Endothelial cell of umbilical vein (primary cell): ENCODE results near the gene TMPRSS12. TPM values are rescaled to one million over a fixed set of nuclear protein-coding genes. Genes with fewer than 3 reads are reported as not detected.
"Not testable (repeated sequence)": the region's sequence is repeated elsewhere in the genome, so short reads cannot be mapped to it uniquely, and the experiment has no call there.

Experiments used
- BruUV-seq: library from RNA; stranded (reverse); fragments of 400-500 nt; replicated peaks from 2 replicates; lab custom pipeline; 2021; lab: Mats Ljungman, UMichigan
- CTCF ChIA-PET: fragments of 300-600, 350-600 bp; sonication (Branson Sonifier 250); formaldehyde crosslinking; loops from one replicate; lab custom pipeline; 2021; ENCODE audit warnings: antibody characterized with exemption, inconsistent platforms; lab: Charles Lee
- POLR2A ChIA-PET: fragments of 300-600, 350-600 bp; sonication (Branson Sonifier 250); formaldehyde crosslinking; loops from one replicate; lab custom pipeline; 2021; ENCODE audit warnings: antibody characterized with exemption, inconsistent platforms; lab: Charles Lee
- DNase-seq: peaks from one replicate; pipeline ENCODE4 v3.0.0-alpha.2; 2011; ENCODE audit warnings: low read depth, low spot score
- FAIRE-seq: peaks from 2 replicates; lab custom pipeline; 2011; peaks lifted over from hg19 to GRCh38; lab: Jason Lieb, UNC
- H2AFZ ChIP-seq: 2 replicates; pipeline ENCODE4 v1.6.0; 2012; ENCODE audit warnings: low read depth, low read length, control low read depth, inconsistent platforms
- H3K27ac ChIP-seq: 2 replicates; pipeline ENCODE4 v1.5.1; 2011; ENCODE audit warnings: low read depth, mild to moderate bottlenecking, control low read depth, low read length, moderate library complexity; ENCODE audit not compliant: insufficient read depth
- H3K27me3 ChIP-seq, 2 experiments: 2 replicates each; pipeline versions ENCODE4 v1.6.0 to v1.6.1; 2011; ENCODE audit warnings: low read length in 2 of 2, mixed read lengths in 1 of 2; ENCODE audit not compliant: control insufficient read depth in 2 of 2, insufficient read depth in 2 of 2
- H3K36me3 ChIP-seq, 2 experiments: 2 replicates in 1 of 2; 3 replicates in 1 of 2; pipeline ENCODE4 v1.5.1; 2011; ENCODE audit warnings: low read length in 2 of 2, mild to moderate bottlenecking in 1 of 2, moderate library complexity in 1 of 2; ENCODE audit not compliant: control insufficient read depth in 2 of 2, insufficient read depth in 2 of 2; ENCODE audit errors: extremely low read depth in 1 of 2
- H3K4me1 ChIP-seq: 3 replicates; pipeline ENCODE4 v1.5.1; 2011; ENCODE audit warnings: mild to moderate bottlenecking, low read length; ENCODE audit not compliant: control insufficient read depth, insufficient read depth; ENCODE audit errors: extremely low read depth
- H3K4me2 ChIP-seq: 2 replicates; pipeline ENCODE4 v1.6.1; 2011; ENCODE audit warnings: low read length, control low read depth, mixed read lengths; ENCODE audit not compliant: insufficient read depth
- H3K4me3 ChIP-seq, 3 experiments: fragments of 200-600 bp in 1 of 3; sonication (generic), shearing (Covaris generic) in 1 of 3; replicated peaks in 1 of 3; 2 replicates each; pipeline ENCODE4 v1.5.1; 2011 to 2016; ENCODE audit warnings: control low read depth in 3 of 3, low read length in 3 of 3, mild to moderate bottlenecking in 2 of 3, inconsistent platforms in 1 of 3, low read depth in 1 of 3, moderate library complexity in 1 of 3; ENCODE audit not compliant: insufficient read depth in 1 of 3
- H3K79me2 ChIP-seq: 2 replicates; pipeline ENCODE4 v1.6.0; 2012; ENCODE audit warnings: low read length, inconsistent platforms; ENCODE audit not compliant: control insufficient read depth, insufficient read depth
- H3K9ac ChIP-seq: replicated peaks from 2 replicates; pipeline ENCODE3; 2011; ENCODE audit warnings: low read length, control low read depth; ENCODE audit not compliant: insufficient read depth; ENCODE audit errors: extremely low read depth
- H3K9me1 ChIP-seq: replicated peaks from 3 replicates; pipeline ENCODE4 v1.6.0; 2011; ENCODE audit warnings: mild to moderate bottlenecking, low read length; ENCODE audit not compliant: control insufficient read depth, insufficient read depth; ENCODE audit errors: extremely low read depth
- H3K9me3 ChIP-seq: replicated peaks from 2 replicates; pipeline ENCODE4 v1.5.1; 2012; ENCODE audit warnings: low read length, inconsistent platforms; ENCODE audit not compliant: control insufficient read depth, insufficient read depth
- H4K20me1 ChIP-seq: replicated peaks from 2 replicates; pipeline ENCODE3; 2011; ENCODE audit warnings: mild to moderate bottlenecking, low read length; ENCODE audit not compliant: control insufficient read depth, insufficient read depth; ENCODE audit errors: extremely low read depth
- EZH2 ChIP-seq: IDR thresholded peaks from 2 replicates; pipeline ENCODE4 v1.6.1; 2012; ENCODE audit warnings: borderline replicate concordance, low read depth, mild to moderate bottlenecking, moderate library complexity, low read length, inconsistent platforms; ENCODE audit not compliant: severe bottlenecking
- FOS ChIP-seq: IDR thresholded peaks from 2 replicates; pipeline ENCODE4 v1.6.1; 2011; ENCODE audit warnings: mild to moderate bottlenecking, low read length, moderate library complexity, borderline replicate concordance; ENCODE audit not compliant: insufficient read depth
- GATA2 ChIP-seq: IDR thresholded peaks from 2 replicates; pipeline ENCODE4 v1.7.0; 2011; ENCODE audit warnings: low read depth, mild to moderate bottlenecking, moderate library complexity, mixed read lengths, low read length; ENCODE audit not compliant: insufficient read length, insufficient read depth
- JUN ChIP-seq: IDR thresholded peaks from 2 replicates; pipeline ENCODE4 v1.6.1; 2011; ENCODE audit warnings: borderline replicate concordance, low read depth; ENCODE audit not compliant: insufficient read length, insufficient read depth
- MAX ChIP-seq: IDR thresholded peaks from 2 replicates; pipeline ENCODE4 v1.6.1; 2011; ENCODE audit not compliant: insufficient read depth, insufficient read length
- MYC ChIP-seq: IDR thresholded peaks from one replicate; pipeline ENCODE4 v1.6.1; 2011; ENCODE audit warnings: mild to moderate bottlenecking, low read depth, low read length
- POLR2A ChIP-seq: IDR thresholded peaks from 2 replicates; pipeline ENCODE4 v1.6.1; 2012; ENCODE audit warnings: low read depth, mild to moderate bottlenecking, control low read depth, low read length
- dilution Hi-C: fragments of 300-500 bp; cut with MboI; formaldehyde crosslinking; loops from one replicate; pipeline ENCODE4 v1.15.0; 2019; ENCODE audit warnings: low sequenced_read_pairs; ENCODE audit not compliant: extremely low pct_ligation_motif_present
- intact Hi-C: fragments of 100-400 bp; cut with micrococcal nuclease; formaldehyde crosslinking; loops from one replicate; pipeline ENCODE4 v1.10.0; 2022
- polyA plus RNA-seq, 4 experiments: library from polyadenylated mRNA; depleted of rRNA in 3 of 4; stranded (reverse) in 3 of 4; unstranded in 1 of 4; fragments of >200 nt; gene quantifications; 2 replicates each; pipeline versions ENCODE4 v1.2.1 to v1.2.3, GENCODE V29; 2011 to 2012; ENCODE audit warnings: missing spikeins in 1 of 4
- total RNA-seq: library from RNA; stranded (reverse); gene quantifications from 2 replicates; pipeline ENCODE4 v1.2.3, GENCODE V29; 2021
- TF ChIP-seq, protein P1 (sequence below), 2 donors: IDR thresholded peaks; 1 replicate in 1 of 2; 2 replicates in 1 of 2; pipeline ENCODE4 v1.5.1; 2011; ENCODE audit warnings: low read length in 2 of 2, mild to moderate bottlenecking in 2 of 2, moderate library complexity in 2 of 2, control low read depth in 1 of 2, inconsistent platforms in 1 of 2, low read depth in 1 of 2; ENCODE audit not compliant: insufficient read depth in 1 of 2; ENCODE audit errors: extremely low read depth in 1 of 2

Gene TMPRSS12
- total and polyA plus RNA-seq, 2 donors (not counting 3 experiments of a cell fraction or from before 2014, with no cell fraction given): not detected

GRCh38 chr12:50806176-50806575 lies 36.5 kb upstream of the TMPRSS12 start:
- TF ChIP-seq MYC (no peak), POLR2A (no peak), JUN (no peak), FOS (no peak), MAX (no peak), GATA2 (no peak), EZH2 (no peak)
- TF ChIP-seq, protein P1, sequence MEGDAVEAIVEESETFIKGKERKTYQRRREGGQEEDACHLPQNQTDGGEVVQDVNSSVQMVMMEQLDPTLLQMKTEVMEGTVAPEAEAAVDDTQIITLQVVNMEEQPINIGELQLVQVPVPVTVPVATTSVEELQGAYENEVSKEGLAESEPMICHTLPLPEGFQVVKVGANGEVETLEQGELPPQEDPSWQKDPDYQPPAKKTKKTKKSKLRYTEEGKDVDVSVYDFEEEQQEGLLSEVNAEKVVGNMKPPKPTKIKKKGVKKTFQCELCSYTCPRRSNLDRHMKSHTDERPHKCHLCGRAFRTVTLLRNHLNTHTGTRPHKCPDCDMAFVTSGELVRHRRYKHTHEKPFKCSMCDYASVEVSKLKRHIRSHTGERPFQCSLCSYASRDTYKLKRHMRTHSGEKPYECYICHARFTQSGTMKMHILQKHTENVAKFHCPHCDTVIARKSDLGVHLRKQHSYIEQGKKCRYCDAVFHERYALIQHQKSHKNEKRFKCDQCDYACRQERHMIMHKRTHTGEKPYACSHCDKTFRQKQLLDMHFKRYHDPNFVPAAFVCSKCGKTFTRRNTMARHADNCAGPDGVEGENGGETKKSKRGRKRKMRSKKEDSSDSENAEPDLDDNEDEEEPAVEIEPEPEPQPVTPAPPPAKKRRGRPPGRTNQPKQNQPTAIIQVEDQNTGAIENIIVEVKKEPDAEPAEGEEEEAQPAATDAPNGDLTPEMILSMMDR (IDR thresholded peaks at IDR 0.05; ENCODE audit: extremely low read depth in 1 of 2, insufficient read depth in 1 of 2, low read depth in 1 of 2, low read length in 2 of 2): no peak

DNA sequence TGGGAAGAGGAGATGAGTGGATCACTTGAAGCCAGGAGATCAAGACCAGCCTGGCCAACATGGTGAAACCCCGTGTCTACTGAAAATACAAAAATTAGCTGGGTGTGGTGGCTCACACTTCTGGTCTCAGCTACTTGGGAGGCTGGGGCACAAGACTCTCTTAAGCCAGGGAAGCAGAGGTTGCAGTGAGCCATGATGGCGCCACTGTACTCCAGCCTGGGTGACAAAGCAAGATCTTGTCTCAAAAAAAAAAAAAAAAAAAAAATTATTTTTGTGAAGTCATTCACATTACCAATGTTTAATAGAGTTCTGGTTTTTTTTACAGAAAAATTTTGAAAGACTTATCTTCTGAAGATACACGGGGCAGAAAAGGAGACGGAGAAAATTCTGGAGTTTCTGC lies 33.6 kb upstream of the TMPRSS12 start:
- BruUV-seq, FAIRE-seq, intact Hi-C loops, H3K79me2 ChIP-seq, H3K4me2 ChIP-seq, POLR2A ChIA-PET, H3K9me1 ChIP-seq, DNase-seq, H3K9ac ChIP-seq, H3K4me3 ChIP-seq, H3K27me3 ChIP-seq, H3K36me3 ChIP-seq, H3K4me1 ChIP-seq, H3K9me3 ChIP-seq, dilution Hi-C loops, H3K27ac ChIP-seq, CTCF ChIA-PET, H4K20me1 ChIP-seq, H2AFZ ChIP-seq: not testable (repeated sequence)

More at GRCh38 chr12:50806176-50806575, 36.5 kb upstream of the TMPRSS12 start:
- Histone ChIP-seq H3K27me3 (no peaks in the 10 kb centered on the region), H3K9me1 (no peaks in the 10 kb centered on the region), H3K27ac (no peak overlapping the region), H3K9me3 (no peaks in the 10 kb centered on the region), H3K4me3 (no peak overlapping the region), H3K79me2 (no peaks in the 10 kb centered on the region), H3K36me3 (peaks cover 2 to 4% of the 10 kb centered on the region in 2 experiments), H4K20me1 (no peaks in the 10 kb centered on the region), H2AFZ (no peak overlapping the region), H3K9ac (no peak overlapping the region), H3K4me1 (no peaks in the 10 kb centered on the region), H3K4me2 (no peak overlapping the region)
- POLR2A ChIA-PET: no interaction called here
- no peak for DNase-seq
- no peak for FAIRE-seq
- CTCF ChIA-PET: no interaction called here
- BruUV-seq: no TSS peak
- dilution Hi-C loops (no loop called here), intact Hi-C loops (no loop called here)

- H3K79me2 ChIP-seq, H3K4me3 ChIP-seq, H3K9ac ChIP-seq, BruUV-seq, H3K9me3 ChIP-seq, FAIRE-seq, H3K4me2 ChIP-seq, POLR2A ChIA-PET, H3K4me1 ChIP-seq, H3K36me3 ChIP-seq, DNase-seq, H2AFZ ChIP-seq, intact Hi-C loops, H3K27ac ChIP-seq, H4K20me1 ChIP-seq, H3K27me3 ChIP-seq, dilution Hi-C loops, H3K9me1 ChIP-seq: not testable (repeated sequence)
- CTCF ChIA-PET: interaction anchor here (1.3 kb wide), 1 partner anchor 50 kb away, joined by 4 read pairs; no protein-coding TSS in a partner anchor
Observed at GRCh38 chr12:50814921-50815320, 27.8 kb upstream of the TMPRSS12 start.
